Islet of Langerhans (tissue), 1 donor: ENCODE measurements around the gene STX5.
A peak's percentile ranks its signal among the peaks of the same experiment; 100 is the strongest.
"Not testable (repeated sequence)": the region's sequence is repeated elsewhere in the genome, so short reads cannot be mapped to it uniquely, and the experiment has no call there.

Experiments
- FAIRE-seq: peaks from one replicate; lab custom pipeline; 2011; peaks lifted over from hg19 to GRCh38; lab: Jason Lieb, UNC

The STX5 gene

GRCh38 chr11:62854013-62854824, 22.4 kb upstream of the STX5 start:
- no peak for FAIRE-seq

- FAIRE-seq = no peak
Measured at GRCh38 chr11:62853279-62853965, 21.6 kb upstream of the STX5 start.

- no peak for FAIRE-seq
Measured at GRCh38 chr11:62852523-62853188, 20.8 kb upstream of the STX5 start.

- FAIRE-seq = no peak
Measured at GRCh38 chr11:62851807-62852522, 20.1 kb upstream of the STX5 start.

GRCh38 chr11:62850911-62851806, 19.3 kb upstream of the STX5 start:
- FAIRE-seq = no peak

GRCh38 chr11:62847767-62848314, 16.0 kb upstream of the STX5 start:
- no peak for FAIRE-seq

- no peak for FAIRE-seq
Measured at GRCh38 chr11:62846177-62846576, 14.3 kb upstream of the STX5 start.

GRCh38 chr11:62844154-62844553, 12.3 kb upstream of the STX5 start:
- FAIRE-seq = no peak

- FAIRE-seq = no peak
Measured at GRCh38 chr11:62843466-62843865, 11.6 kb upstream of the STX5 start.

GRCh38 chr11:62842891-62843290, 11.0 kb upstream of the STX5 start:
- not testable (repeated sequence) for FAIRE-seq

- no peak for FAIRE-seq
Measured at GRCh38 chr11:62842171-62842741, 10.4 kb upstream of the STX5 start.

- peak; percentile 100 for FAIRE-seq
Measured at GRCh38 chr11:62841361-62842170, 9.7 kb upstream of the STX5 start.

- not testable (repeated sequence) for FAIRE-seq
Measured at GRCh38 chr11:62840721-62841360, 9.0 kb upstream of the STX5 start.

- no peak for FAIRE-seq
Measured at GRCh38 chr11:62839050-62839945, 7.4 kb upstream of the STX5 start, which contains the start of gene WDR74. TSS of gene WDR74 (minus strand) at chr11:62839590. CDS start at chr11:62839570, 20 bp downstream.

- FAIRE-seq = no peak
Measured at GRCh38 chr11:62835336-62835735, 3.5 kb upstream of the STX5 start.

GRCh38 chr11:62832336-62833234, 734 bp upstream of the STX5 start, which contains the start of gene TEX54:
TSS of gene TEX54 (minus strand) at chr11:62832841.
- FAIRE-seq = no peak

- no peak for FAIRE-seq
Measured at GRCh38 chr11:62830904-62831519, 839 bp downstream of the STX5 start.
